ENCODE data around the gene SF1. TPM values are rescaled to one million over a fixed set of nuclear protein-coding genes. Genes with fewer than 3 reads are reported as not detected.

Gene SF1
- total RNA-seq, 1 donor from 2014 or later = 263 TPM

DNA sequence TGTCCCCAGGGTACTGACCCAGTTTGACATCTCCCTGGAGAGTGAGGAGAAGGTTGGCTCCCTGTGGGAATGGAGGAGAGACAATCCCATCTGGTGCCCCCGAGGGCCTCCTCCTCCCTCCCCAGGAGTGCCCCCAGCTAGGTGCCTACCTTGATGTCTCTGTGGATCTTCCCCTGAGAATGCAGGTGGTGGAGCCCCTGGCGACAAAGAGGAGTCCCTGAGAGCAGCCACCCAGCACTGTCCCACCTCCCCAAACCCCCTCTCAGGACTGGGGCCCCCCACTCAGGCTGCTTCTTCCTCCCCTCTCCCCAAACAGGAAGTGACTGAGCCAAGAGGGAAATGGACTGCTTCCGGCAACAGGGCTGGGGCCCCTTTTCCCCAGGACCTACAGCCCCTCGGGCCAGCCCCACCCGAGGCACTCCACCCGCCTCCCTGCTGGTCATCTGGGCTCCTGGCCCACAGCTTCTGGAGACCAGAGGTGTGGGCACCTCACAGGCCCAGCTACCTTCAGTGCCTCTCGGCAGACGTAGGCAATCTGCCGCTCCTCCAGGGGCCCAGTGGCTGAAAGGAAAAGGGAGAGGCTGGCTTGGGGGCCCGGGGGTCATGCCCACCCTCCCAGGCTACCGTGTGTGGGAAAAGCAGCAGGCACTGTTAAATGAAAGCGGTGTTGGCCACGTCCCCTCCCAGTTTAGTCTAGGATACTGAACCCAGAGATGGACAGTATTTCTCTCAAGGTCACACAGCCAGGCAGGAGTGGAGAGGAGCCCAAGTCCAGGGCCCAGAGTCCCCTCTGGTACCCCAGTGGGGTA, 23.4 kb upstream of the SF1 start:
- no peak for DNase-seq (ENCODE audit: low spot score)

GRCh38 chr11:64801158-64801464, 22.8 kb upstream of the SF1 start:
- DNase-seq (ENCODE audit: low spot score) = no peak

GRCh38 chr11:64800303-64801157, 22.2 kb upstream of the SF1 start:
- no peak for DNase-seq (ENCODE audit: low spot score)

- no peak for DNase-seq (ENCODE audit: low spot score)
Measured at GRCh38 chr11:64799623-64800302, 21.4 kb upstream of the SF1 start.

GRCh38 chr11:64799256-64799622, 20.9 kb upstream of the SF1 start:
- DNase-seq (ENCODE audit: low spot score) = no peak

DNA sequence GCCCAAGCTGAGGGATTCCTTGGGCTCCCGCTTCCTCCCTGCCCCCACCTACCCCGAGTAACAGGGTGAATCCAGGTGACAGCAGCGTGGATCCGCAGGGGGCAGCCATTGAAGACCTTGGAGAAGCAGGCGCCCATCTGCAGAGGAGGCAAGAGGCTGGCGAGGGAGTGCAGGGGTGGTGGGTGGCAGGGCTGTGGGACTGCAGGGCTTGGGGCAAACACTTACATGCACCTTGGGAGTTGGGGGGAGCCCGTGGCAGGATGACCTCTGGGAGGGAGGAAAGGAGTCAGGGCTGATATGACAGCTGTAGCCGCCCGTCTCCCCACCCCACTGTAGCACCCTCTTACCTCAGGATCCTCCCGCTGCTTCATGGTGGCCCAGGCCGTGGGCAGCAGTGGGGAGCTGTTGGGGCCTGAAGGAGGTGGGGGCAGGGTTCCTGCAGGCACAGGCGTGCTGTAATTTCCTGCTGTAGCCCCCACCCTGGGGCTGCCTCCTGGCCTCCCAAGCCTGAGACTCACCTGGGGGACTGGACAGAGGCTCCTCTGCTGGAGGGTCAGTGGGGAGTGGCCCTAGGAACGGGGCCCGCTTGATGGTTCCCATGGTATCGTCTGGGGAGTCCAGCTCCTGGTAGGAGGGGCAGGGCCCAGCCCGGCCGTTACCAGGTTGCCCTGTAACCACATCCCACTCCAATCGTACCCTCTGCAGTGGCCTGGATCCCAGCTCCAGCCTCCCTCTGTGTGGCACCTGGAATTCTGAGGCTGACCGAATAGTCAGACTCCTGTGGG, 18.6 kb upstream of the SF1 start:
- DNase-seq (ENCODE audit: low spot score) = no peak

DNA sequence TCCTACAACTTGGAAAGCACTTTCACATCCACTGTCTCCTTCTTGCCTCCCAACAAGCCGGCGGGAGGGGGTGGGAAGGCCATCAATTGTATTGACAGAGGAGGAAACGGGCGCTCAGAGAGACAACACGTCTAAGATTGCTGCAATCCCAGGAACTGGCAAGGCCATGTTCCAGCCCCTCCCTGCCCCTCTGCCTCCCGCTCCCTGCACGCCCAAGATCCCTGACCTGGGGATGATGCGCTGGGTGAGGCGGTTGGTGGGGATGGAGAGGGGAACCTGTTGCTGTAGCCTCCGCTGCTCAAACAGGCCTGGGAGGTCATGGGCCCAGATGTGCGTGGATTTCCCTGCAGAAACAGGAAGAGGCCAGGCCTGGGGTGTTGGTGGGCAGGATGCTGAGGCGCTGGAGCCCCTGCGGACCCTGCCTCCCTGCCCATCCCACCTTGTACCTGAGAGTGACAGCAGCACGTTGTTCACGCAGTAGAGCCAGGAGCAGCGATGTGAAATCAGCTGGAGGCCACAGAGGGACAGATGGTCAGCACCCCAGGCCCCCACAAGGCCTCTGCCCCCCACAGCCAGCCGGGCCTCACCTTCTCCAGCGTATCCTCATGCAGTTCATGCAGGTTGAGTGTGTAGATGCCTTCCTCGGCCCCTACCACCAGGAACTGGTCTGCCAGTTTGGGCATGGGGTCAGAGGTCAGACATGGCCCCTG, 17.9 kb upstream of the SF1 start:
- no peak for DNase-seq (ENCODE audit: low spot score)

- DNase-seq (ENCODE audit: low spot score) = no peak
Measured at GRCh38 chr11:64794526-64794925, 16.2 kb upstream of the SF1 start.

GRCh38 chr11:64793271-64794160, 15.2 kb upstream of the SF1 start:
- no peak for DNase-seq (ENCODE audit: low spot score)

DNA sequence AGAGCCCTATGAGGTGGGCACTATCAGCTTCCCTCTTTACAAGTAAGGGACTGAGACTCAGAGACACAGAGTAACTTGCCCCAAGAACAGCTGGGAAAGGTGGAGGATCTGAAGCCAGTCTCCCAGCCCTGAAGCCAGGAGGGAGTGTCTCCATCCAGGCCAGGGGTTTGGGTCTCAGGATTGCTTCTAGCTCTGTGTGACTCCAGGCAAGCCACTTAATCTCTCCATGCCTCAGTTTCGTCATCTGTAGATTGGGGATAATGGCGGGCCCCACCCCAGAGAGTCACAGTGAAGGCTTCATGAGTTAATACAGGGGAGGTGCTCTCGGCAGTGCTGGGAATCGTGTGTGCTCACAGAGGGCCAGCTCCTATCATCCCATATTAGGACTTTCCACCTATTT, 14.1 kb upstream of the SF1 start:
- DNase-seq (ENCODE audit: low spot score) = no peak

DNA sequence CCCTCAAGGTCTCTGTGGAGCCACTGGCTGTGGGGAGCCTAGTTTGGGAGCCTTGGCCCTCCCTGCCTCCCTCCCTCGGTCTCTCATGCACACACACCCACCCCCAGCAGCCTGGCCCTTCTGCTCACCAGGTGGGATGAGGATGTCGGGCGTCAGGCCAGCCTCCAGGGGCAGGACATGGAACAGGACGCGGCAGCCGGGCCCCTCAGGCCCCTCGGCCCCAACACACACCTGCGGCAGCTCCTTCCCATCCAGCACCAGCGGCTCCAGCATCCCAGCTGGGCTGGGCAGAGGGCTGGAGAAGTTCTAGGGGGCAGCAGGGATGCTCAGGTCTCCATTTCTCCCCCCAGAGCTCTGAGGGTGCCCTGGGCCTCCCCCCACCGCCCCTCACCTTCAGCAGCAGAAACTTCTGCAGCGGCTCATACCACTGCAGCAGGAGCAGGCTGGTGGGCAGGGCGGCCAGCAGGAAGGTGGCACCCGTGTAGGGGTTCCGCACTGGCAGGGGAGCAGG, 13.5 kb upstream of the SF1 start:
- DNase-seq (ENCODE audit: low spot score) = no peak

DNA sequence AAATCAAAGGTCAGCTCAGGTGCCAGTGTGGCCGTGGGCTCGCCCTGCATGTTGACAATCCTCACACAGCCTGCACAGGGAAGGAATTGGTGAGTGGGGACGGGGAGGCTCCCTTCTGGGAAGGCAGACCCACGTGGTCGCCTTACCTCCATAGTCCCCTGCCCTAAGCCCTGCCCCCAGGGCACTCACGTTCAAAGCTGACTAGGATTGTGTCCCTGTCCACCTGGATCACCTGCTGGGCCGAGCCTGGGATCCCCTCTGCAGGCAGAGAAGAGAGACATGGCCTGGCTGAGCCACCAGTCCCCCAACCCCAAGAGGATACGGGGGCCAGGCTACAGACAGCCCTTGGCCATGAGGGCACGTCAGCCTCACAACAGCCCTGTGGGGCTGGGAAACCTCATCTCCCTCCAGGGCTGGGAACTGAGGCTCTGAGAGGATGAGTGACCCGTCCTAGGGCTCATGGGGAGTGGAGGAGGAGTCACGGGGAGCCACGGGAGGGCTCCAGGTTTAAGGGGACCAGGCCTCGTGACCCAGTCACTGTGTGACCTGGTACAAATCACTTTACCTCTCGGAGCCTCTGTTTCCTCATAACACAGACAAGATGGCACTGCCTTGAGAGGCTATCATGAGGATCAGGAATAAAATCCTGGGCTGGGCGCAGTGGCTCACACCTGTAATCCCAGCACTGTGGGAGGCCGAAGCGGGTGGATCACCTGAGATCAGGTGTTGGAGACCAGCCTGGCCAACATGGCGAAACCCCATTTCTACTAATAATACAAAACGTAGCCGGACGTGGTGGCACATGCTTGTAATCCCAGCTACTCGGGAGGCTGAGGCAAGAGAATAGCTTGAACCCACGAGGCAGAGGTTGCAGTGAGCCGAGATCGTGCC, 12.1 kb upstream of the SF1 start:
- DNase-seq (ENCODE audit: low spot score) = no peak

DNA sequence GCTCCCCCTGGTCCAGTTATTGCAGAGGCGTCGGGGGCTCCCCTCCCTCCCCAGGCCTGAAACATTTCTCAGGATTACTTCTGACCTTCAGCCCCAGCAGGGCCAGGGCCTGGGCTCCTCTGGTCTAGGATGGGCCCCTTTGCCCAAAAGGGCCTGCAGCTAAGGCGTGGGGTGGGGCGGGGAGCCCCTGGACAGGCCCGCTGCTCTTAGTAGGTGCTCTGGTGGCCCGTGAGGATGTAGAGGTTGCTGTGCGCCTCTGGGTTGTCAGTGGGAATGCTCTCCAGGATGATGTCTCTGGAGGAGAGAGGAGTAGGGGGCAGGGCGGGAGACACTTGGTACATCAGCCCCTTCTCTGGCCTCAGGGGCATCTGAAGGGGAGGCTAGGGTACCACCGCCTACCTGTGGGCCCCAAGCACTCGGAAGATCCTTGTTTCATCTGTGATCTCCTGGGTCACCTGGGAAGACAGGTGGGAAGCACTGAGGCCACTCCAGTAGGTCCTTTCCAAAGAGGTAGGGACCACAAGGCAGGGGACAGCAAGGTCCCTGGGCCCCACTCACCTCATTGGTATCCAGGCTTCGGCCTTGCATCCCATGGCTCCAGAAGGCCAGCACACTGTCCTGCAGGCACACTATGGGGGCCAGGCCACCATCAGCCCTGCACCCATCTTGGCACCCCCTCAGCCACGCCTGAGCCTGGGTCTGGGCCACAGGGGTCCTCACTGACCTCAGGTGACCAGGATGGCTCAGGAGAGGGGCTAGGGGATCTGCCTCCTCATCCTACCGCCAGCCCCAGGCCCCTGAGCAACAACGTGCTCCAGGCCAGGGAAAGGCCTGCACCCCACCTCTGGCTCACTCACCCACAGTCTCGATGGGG, 11.2 kb upstream of the SF1 start:
- DNase-seq (ENCODE audit: low spot score) = no peak

DNA sequence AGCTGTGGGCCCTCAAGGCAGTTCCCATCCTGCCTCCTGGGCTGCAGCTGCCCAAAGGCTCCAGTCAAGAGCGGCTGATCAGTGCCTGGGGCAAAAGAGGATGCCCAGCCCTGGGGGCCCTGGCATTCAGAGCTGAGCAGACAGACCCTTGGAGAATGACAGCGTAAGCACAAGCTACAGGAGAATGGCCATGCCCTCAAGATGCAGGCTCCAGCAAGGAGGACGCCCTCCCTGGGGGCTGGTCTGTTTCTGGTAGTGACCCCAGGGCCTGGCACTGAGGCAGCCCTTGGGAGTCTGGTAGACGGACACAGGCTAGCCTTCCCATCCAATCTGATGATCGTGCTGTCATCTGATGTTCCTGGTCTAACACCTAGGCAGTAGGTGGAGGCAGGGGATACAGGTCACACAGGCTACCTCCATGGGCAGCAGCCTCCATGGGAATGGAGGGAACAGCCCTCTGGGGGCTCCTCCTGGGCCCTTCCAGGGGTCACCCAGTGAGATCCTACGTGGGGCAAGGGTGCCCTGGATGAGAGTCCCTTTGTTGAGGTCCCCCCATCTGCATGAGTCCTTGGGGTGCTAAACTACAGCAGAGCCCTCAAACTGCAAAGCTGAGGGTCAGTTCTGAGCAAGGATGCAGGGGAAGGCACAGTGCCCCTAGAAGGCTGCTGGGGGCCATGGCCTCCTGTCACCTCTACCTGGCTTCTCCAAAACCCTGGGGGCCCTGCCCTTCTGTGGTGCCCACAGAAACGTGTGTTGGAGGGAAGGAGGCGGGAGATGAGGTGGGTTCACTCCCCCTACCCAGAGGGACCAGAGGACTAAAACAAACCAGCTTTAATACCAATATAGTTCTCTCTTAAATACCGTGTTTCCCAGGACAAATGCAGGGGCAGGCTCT, 10.2 kb upstream of the SF1 start:
- no peak for DNase-seq (ENCODE audit: low spot score)

DNA sequence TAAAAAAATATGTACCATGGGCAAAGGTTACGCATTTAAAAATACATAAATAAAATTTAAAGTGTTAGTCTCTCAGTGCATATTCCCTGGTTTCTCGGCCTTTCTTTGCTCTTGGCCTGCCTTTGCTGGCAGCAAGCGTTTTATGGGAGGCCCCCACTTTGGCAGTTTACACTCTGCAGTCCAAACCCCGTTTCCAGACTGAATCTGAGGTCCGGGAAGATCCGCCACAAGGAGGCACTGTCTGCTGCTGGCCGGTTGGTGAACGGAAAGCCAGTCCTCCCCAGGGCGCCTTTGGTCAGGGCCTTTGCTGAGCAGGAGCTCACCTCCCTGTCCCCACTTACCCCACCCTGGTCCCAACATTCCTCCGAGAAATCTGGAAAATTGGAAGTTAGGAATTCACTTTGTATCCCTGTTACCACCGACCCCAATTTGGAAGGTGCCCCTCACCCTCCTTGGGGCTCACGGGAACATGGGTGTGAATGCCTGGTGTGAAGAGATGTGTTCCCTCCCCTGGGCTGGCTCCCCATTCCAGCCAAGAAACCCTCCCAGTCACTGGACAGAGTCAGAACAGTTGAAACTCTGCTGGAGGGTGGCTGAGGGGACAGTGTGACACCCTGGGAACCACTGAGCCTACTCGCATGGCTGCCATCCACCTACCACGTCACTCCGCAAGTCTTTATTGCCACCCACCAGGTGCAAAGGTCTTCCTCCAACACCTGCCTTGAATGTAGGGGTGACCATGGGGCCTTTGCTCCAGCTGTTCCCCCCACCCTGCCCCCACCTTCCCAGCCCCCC, 9.4 kb upstream of the SF1 start:
- DNase-seq (ENCODE audit: low spot score) = peak; percentile 60

GRCh38 chr11:64786308-64786707, 8.0 kb upstream of the SF1 start:
- no peak for DNase-seq (ENCODE audit: low spot score)

Data from mucosa of gallbladder (tissue), 1 donor.